IMR-90 (cell line): ENCODE measurements around the gene CNIH2.

Experiments
- BHLHE40 ChIP-seq: fragments of 150-350 bp; IDR thresholded peaks from 2 replicates; pipeline ENCODE4 v1.6.1; 2016; ENCODE audit warnings: mild to moderate bottlenecking, low read depth, low read length
- CHD1 ChIP-seq: IDR thresholded peaks from 2 replicates; pipeline ENCODE4 v1.6.1; 2012; ENCODE audit warnings: low read depth, low read length, improper control_type of control experiment
- CTCF ChIP-seq: conservative IDR thresholded peaks from 2 replicates; pipeline ENCODE4 v1.5.1; 2012; ENCODE audit warnings: mild to moderate bottlenecking, low read depth, low read length, improper control_type of control experiment
- NFE2L2 ChIP-seq: fragments of 150-350 bp; IDR thresholded peaks from 2 replicates; pipeline ENCODE4 v1.6.1; 2016; ENCODE audit warnings: low read depth, mild to moderate bottlenecking, low read length
- POLR2A ChIP-seq: IDR thresholded peaks from 2 replicates; pipeline ENCODE4 v1.6.1; 2012; ENCODE audit warnings: mild to moderate bottlenecking, low read depth, low read length
- RAD21 ChIP-seq: IDR thresholded peaks from 2 replicates; pipeline ENCODE4 v1.6.1; 2012; ENCODE audit warnings: low read length, improper control_type of control experiment
- RCOR1 ChIP-seq: IDR thresholded peaks from 2 replicates; pipeline ENCODE4 v1.6.1; 2012; ENCODE audit warnings: mild to moderate bottlenecking, low read length, improper control_type of control experiment; ENCODE audit not compliant: insufficient replicate concordance
- SMC3 ChIP-seq: fragments of 150-350 bp; IDR thresholded peaks from 2 replicates; pipeline ENCODE4 v1.6.1; 2016; ENCODE audit warnings: low read depth, mild to moderate bottlenecking, antibody characterized with exemption, low read length, moderate library complexity

GRCh38 chr11:66228521-66228920, 49.5 kb upstream of the CNIH2 start:
- no peak for TF ChIP-seq CTCF
- no peak for TF ChIP-seq NFE2L2
- no peak for TF ChIP-seq RCOR1
- no peak for TF ChIP-seq POLR2A
- TF ChIP-seq CHD1 = no peak
- TF ChIP-seq SMC3 = no peak
- TF ChIP-seq RAD21 = no peak
- TF ChIP-seq BHLHE40 = no peak
